ACHN (cell line): Measurements from ENCODE around the gene CDX2.

Experiments
- DNase-seq: peaks from one replicate; pipeline ENCODE4 v3.0.0-alpha.2; 2015
- in situ Hi-C: cut with HindIII; loops from 2 replicates; pipeline ENCODE4 v1.10.0; 2017; ENCODE audit warnings: low sequenced_read_pairs, low pct_ligation_motif_present, low pct_unique_long_range_greater_than_20kb

Gene CDX2

DNA sequence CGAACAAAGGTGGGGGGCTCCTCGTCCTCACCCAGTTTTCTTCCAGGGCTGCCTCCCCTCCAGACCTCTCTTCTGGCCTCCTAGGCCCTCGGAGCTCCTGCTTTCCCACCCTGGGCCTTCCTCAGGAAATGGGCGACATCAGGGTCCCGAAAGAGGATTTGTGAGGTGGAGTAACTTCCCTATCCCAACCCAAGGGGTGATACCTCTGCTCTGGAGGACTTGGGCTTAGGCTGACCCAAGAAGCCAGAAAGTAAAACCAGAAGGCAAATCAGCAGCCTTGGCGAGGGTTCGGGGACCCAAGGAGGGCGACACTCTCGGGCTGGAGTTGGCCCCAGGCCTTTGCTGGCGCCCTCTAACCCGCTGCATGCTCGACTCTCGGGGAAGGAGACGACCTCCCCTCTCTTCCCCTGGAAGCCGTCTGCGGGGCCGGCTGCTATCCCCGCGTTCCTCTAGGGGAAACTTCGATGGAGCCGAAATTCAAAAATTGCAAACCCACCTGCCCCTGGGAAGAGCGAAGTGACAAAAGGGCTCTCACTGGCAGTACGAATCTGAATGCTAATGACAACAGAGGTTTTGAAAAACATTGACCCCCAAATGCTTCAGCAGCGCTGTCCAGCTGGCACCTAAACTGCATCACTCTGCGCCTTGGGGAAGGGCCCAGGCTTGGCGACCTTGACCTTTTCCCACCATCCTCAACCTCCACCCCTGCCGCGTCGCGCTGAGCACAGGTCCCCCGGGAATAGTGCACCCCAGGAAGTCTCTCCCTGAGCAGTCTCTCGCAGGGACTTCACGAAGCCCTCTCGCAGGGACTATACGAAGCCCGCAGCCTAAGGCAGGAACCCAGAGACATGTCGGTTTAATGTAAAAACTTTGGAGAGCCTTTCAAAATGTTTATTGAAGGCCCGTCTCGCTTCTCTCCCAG, 46.9 kb downstream of the CDX2 start:
- in situ Hi-C loops: no loop called here
- no peak for DNase-seq

DNA sequence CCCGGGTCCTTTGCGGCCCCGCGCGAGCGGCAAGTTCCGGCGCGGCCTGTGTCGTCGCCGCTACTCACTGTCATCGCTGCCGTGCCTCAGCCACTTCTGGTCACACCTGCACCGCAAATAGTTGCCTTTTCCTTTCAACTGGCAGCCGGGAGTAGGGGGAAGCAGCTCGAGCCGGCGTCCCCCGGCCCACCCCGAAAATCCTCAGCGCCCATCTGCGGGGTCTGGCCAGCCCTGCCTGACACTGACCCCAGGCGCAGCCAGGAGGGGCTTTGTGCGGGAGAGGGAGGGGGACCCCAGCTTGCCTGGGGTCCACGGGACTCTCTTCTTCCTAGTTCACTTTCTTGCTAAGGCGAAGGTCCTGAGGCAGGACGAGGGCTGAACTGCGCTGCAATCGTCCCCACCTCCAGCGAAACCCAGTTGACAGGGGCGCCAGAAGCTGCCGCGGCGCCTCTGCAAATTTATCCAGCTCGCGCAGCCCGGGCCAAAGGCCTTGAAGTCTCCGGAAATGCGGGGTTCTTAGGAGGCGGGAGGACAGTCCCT, 47.6 kb downstream of the CDX2 start:
- DNase-seq: no peak
- in situ Hi-C loops: no loop called here

GRCh38 chr13:27920677-27921420, 48.3 kb downstream of the CDX2 start:
- in situ Hi-C loops: no loop called here
- peak; percentile 21 for DNase-seq

- in situ Hi-C loops: no loop called here
- DNase-seq: peak; percentile 35
Observed at GRCh38 chr13:27919934-27920676, 49.0 kb downstream of the CDX2 start, which contains the start of gene PDX1. PDX1 (plus strand) TSS chr13:27920000; CDS start chr13:27920139, 139 bp downstream.

- in situ Hi-C loops: no loop called here
- no peak for DNase-seq
Observed at GRCh38 chr13:27919659-27919933, 49.5 kb downstream of the CDX2 start.

- in situ Hi-C loops: no loop called here
- DNase-seq: no peak
Observed at GRCh38 chr13:27918918-27919658, 50.0 kb downstream of the CDX2 start.

GRCh38 chr13:27918041-27918917, 50.8 kb downstream of the CDX2 start:
- in situ Hi-C loops: no loop called here
- no peak for DNase-seq

- in situ Hi-C loops: no loop called here
- DNase-seq: no peak
Observed at GRCh38 chr13:27917121-27917947, 51.8 kb downstream of the CDX2 start.

- in situ Hi-C loops: no loop called here
- no peak for DNase-seq
Observed at GRCh38 chr13:27915301-27916207, 53.6 kb downstream of the CDX2 start.

- in situ Hi-C loops: no loop called here
- no peak for DNase-seq
Observed at GRCh38 chr13:27913160-27913559, 56.0 kb downstream of the CDX2 start.

DNA sequence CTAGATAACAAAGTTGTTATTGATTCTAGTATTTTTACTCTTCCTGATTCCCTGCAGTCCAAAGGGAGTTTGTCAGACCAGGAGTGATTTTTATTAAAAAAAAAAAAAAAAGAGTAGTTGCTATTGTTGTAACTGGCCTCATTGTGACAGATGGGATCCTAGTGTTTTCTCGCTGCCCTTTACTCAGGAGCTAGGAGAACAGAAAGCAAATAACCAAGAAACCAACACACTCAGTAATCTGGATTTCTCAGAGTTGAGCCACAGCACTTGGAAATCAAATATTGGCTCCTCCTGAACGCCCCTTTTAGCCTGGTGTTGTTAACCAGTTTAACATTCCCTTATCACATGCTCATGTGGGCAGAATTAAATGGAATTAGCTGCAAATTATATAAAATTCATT, 57.6 kb downstream of the CDX2 start:
- DNase-seq: no peak
- in situ Hi-C loops: no loop called here
